Fibroblast of villous mesenchyme (primary cell): ENCODE data around the gene HOTAIR. TPM values are rescaled to one million over a fixed set of nuclear protein-coding genes. Genes with fewer than 3 reads are reported as not detected.

ENCODE experiments used
- DNase-seq: peaks from one replicate; pipeline ENCODE4 v3.0.0-alpha.2; 2010; ENCODE audit warnings: low read depth
- H3K4me3 ChIP-seq: 2 replicates; pipeline ENCODE4 v1.5.1; 2011; ENCODE audit warnings: low read depth, mild to moderate bottlenecking, low read length
- total RNA-seq: library from RNA; depleted of rRNA; stranded (reverse); fragments of >200 nt; gene quantifications from 2 replicates; pipeline ENCODE4 v1.2.3, GENCODE V29; 2012
- TF ChIP-seq, protein P1 (sequence below): IDR thresholded peaks from 2 replicates; pipeline ENCODE4 v1.5.1; 2012; ENCODE audit warnings: low read depth, mild to moderate bottlenecking, low read length; ENCODE audit not compliant: insufficient read depth

The HOTAIR gene
- total RNA-seq, result 0.86 and 3.2 TPM in 2 replicates

DNA sequence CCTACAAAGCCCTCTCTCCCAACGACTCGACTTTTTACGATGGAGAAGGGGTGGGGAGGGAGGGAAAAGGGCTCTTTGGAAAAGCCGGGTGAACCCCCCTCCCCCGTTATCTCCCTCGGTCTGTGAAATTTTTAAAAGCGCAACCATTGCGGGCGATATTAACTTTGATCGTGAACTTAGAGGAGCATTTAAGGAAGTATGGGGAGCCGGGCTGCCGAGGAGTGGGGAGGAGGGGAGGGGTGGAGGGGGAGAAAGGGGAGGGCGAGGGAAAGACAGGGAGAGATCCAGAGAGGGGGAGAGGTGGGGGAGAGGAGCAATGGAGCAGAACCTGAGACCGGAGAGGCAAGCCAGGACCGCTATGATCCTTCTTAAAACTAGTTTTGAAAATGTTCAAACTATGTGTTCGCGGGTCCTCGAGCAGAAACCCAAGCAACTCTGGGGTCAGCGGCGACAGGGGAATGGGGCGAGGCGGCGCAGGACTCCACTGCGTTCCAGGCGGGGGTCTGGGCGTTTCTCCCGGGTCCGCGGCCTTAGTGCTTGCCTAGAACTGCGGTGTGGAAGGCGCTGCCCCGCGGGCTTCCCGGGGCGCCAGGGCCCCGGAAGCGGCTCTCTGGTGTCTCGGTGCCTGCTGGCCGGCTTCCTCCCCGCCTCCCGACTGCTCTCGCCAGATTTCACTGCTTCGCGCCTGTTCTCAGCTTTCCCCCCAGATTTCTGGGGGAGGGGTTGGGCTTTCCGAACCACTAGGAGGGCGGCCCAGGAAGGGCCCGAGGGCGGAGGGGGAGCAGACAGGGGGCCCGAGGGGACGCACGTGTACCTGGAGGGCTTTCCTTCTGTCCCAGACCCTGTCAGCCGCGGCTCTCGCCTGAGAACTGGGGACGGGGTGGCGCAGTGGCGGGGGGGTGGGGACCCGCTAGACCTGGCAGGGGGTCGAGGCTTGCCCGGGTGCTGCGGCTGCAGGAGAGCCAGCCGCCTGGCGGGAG, at the start of gene HOTAIR:
HOTAIR (minus strand) TSS at position 871 of the 980 bp plus-strand sequence.
- no peak for DNase-seq
- TF ChIP-seq, protein P1, sequence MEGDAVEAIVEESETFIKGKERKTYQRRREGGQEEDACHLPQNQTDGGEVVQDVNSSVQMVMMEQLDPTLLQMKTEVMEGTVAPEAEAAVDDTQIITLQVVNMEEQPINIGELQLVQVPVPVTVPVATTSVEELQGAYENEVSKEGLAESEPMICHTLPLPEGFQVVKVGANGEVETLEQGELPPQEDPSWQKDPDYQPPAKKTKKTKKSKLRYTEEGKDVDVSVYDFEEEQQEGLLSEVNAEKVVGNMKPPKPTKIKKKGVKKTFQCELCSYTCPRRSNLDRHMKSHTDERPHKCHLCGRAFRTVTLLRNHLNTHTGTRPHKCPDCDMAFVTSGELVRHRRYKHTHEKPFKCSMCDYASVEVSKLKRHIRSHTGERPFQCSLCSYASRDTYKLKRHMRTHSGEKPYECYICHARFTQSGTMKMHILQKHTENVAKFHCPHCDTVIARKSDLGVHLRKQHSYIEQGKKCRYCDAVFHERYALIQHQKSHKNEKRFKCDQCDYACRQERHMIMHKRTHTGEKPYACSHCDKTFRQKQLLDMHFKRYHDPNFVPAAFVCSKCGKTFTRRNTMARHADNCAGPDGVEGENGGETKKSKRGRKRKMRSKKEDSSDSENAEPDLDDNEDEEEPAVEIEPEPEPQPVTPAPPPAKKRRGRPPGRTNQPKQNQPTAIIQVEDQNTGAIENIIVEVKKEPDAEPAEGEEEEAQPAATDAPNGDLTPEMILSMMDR, result no peak
- peak within 1 kb of the TSS; percentile 61 for H3K4me3 ChIP-seq

GRCh38 chr12:54024127-54024526, 49.4 kb upstream of the HOTAIR start:
- no peak for DNase-seq
- TF ChIP-seq, protein P1, result no peak
- peak overlapping the region; percentile 36 for H3K4me3 ChIP-seq

- DNase-seq, result no peak
- TF ChIP-seq, protein P1, result no peak
- peak overlapping the region; percentile 36 for H3K4me3 ChIP-seq
These were observed 48.5 kb upstream of the HOTAIR start for GRCh38 chr12:54022960-54023884.

DNA sequence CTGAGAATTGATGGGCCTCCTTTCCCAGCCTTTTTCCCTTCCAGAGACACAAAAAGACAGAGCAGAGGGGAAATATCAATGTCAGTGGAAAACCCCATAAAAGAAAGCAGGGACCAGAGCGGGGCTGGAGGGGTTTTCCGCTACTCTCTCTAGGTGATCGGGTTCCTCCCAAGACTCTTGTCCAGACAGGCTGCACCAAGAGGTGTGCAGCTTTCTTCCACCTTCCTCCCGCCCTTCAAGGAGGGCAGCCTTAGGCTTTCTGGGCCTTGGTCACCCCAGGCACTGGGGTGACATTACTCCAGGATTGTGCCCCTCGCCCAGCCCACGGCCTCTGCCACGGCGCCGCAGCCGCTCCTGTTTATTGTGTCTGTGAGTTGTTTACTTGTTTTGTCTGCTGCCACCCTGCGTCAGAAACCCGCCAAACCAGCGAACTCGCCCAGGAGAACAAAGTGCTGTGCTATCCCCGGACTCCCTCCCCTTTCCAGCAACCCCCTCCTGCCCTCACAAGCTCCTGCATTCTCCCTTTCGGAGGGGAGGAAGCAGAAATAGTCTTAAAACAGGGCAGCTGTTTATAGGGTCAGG, 46.8 kb upstream of the HOTAIR start:
- no peak for DNase-seq
- H3K4me3 ChIP-seq, result peak overlapping the region; percentile 95
- TF ChIP-seq, protein P1, result no peak

- H3K4me3 ChIP-seq, result peak overlapping the region; percentile 95
- no peak for DNase-seq
- TF ChIP-seq, protein P1, result no peak
These were observed 46.0 kb upstream of the HOTAIR start for GRCh38 chr12:54020591-54021405.
